HepG2 (cell line): ENCODE data around the gene PGPEP1. TPM values are rescaled to one million over a fixed set of nuclear protein-coding genes. Genes with fewer than 3 reads are reported as not detected.

ENCODE experiments used
- AKAP8 ChIP-seq: sonication (generic); formaldehyde crosslinking; IDR thresholded peaks from 2 replicates; pipeline ENCODE4 v1.5.1; 2020; ENCODE audit warnings: mild to moderate bottlenecking, missing genetic modification reagents
- FOXP1 ChIP-seq, 2 experiments: fragments of 450-650 bp in 1 of 2; IDR thresholded peaks; 2 replicates each; pipeline ENCODE4 v1.6.1; 2017 to 2018; ENCODE audit warnings: antibody characterized with exemption in 1 of 2
- GPBP1L1 ChIP-seq: sonication (generic); formaldehyde crosslinking; IDR thresholded peaks from 2 replicates; pipeline ENCODE4 v1.5.0; 2020; ENCODE audit warnings: mild to moderate bottlenecking, missing genetic modification reagents
- HINFP ChIP-seq: sonication (generic); formaldehyde crosslinking; IDR thresholded peaks from 2 replicates; pipeline ENCODE4 v1.4.0; 2020; ENCODE audit warnings: low read depth, mild to moderate bottlenecking, missing genetic modification reagents
- HMG20B ChIP-seq: conservative IDR thresholded peaks from 2 replicates; pipeline ENCODE4 v1.6.1; 2016; ENCODE audit warnings: missing genetic modification reagents, missing compliant biosample characterization
- NBN ChIP-seq: fragments of 450-650 bp; conservative IDR thresholded peaks from 2 replicates; pipeline ENCODE4 v1.6.1; 2017
- PLRG1 ChIP-seq: fragments of 450-650 bp; conservative IDR thresholded peaks from 2 replicates; pipeline ENCODE4 v1.6.1; 2016
- RBFOX2 ChIP-seq: fragments of 200-400 bp; formaldehyde crosslinking; IDR thresholded peaks from 2 replicates; pipeline ENCODE4 v1.6.1; 2017; ENCODE audit warnings: low read depth, mild to moderate bottlenecking, low read length
- REPIN1 ChIP-seq: sonication (generic); formaldehyde crosslinking; IDR thresholded peaks from 2 replicates; pipeline ENCODE4 v1.8.0; 2022; ENCODE audit warnings: missing genetic modification reagents, low read depth, mild to moderate bottlenecking, borderline replicate concordance
- TRIM24 ChIP-seq: sonication (generic); formaldehyde crosslinking; IDR thresholded peaks from 2 replicates; pipeline ENCODE4 v1.8.0; 2022; ENCODE audit warnings: mild to moderate bottlenecking, missing genetic modification reagents
- ZFP1 ChIP-seq: IDR thresholded peaks from 2 replicates; pipeline ENCODE4 v1.6.1; 2016
- ZNF333 ChIP-seq: sonication (generic); formaldehyde crosslinking; IDR thresholded peaks from 2 replicates; pipeline ENCODE4 v1.4.0; 2020; ENCODE audit warnings: mild to moderate bottlenecking, missing genetic modification reagents, borderline replicate concordance
- ZNF335 ChIP-seq: sonication (generic); formaldehyde crosslinking; IDR thresholded peaks from 2 replicates; pipeline ENCODE4 v1.4.0; 2020; ENCODE audit warnings: missing genetic modification reagents
- ZNF546 ChIP-seq: sonication (generic); formaldehyde crosslinking; conservative IDR thresholded peaks from 2 replicates; pipeline ENCODE4 v1.8.1; 2023; ENCODE audit warnings: mild to moderate bottlenecking, missing genetic modification reagents
- ZNF615 ChIP-seq: sonication (generic); formaldehyde crosslinking; IDR thresholded peaks from 2 replicates; pipeline ENCODE4 v1.5.0; 2020; ENCODE audit warnings: mild to moderate bottlenecking, missing genetic modification reagents, borderline replicate concordance
- ZNF644 ChIP-seq: IDR thresholded peaks from 2 replicates; pipeline ENCODE4 v1.6.1; 2016; ENCODE audit warnings: low read depth
- ZNF709 ChIP-seq: sonication (generic); formaldehyde crosslinking; IDR thresholded peaks from 2 replicates; pipeline ENCODE4 v1.5.0; 2020; ENCODE audit warnings: mild to moderate bottlenecking, missing genetic modification reagents
- ZNF775 ChIP-seq: sonication (generic); formaldehyde crosslinking; IDR thresholded peaks from 2 replicates; pipeline ENCODE4 v1.4.0; 2020; ENCODE audit warnings: missing genetic modification reagents, mild to moderate bottlenecking, moderate library complexity, borderline replicate concordance
- polyA plus RNA-seq, 8 experiments: library from polyadenylated mRNA; depleted of rRNA in 3 of 8; stranded (reverse) in 7 of 8; unstranded in 1 of 8; fragments of >200 nt; fragmentation: Illumina TruSeq in 4 of 8; extraction: Trizol in 4 of 8; gene quantifications; 2 replicates each; pipeline versions ENCODE4 v1.2.1 to v1.2.3, GENCODE V29; 2011 to 2016; ENCODE audit warnings: low read depth in 4 of 8, missing spikeins in 1 of 8, mixed read lengths in 1 of 8; ENCODE audit not compliant: insufficient read depth in 1 of 8
- total RNA-seq, 5 experiments: library from RNA; depleted of rRNA; stranded (reverse); fragments of >200 nt; fragmentation: Illumina TruSeq; extraction: Trizol; gene quantifications; 2 replicates each; pipeline ENCODE4 v1.2.3, GENCODE V29; 2016; ENCODE audit warnings: low read depth in 1 of 5
- TF ChIP-seq, protein P1 (sequence below): sonication (generic); formaldehyde crosslinking; conservative IDR thresholded peaks from 2 replicates; pipeline ENCODE4 v1.4.0; 2020; ENCODE audit warnings: missing genetic modification reagents
- TF ChIP-seq, protein P2 (sequence below): sonication (generic); formaldehyde crosslinking; conservative IDR thresholded peaks from 2 replicates; pipeline ENCODE4 v1.4.0; 2020; ENCODE audit warnings: missing genetic modification reagents
- TF ChIP-seq, protein P3 (sequence below): sonication (generic); formaldehyde crosslinking; IDR thresholded peaks from 2 replicates; pipeline ENCODE4 v1.5.0; 2020; ENCODE audit warnings: mild to moderate bottlenecking, missing genetic modification reagents

PGPEP1 gene
- total and polyA plus RNA-seq, 2 of the 13 experiments (the other 11 are each of a cell fraction or from before 2014, with no cell fraction given) = 53.1 to 56.6 TPM

DNA sequence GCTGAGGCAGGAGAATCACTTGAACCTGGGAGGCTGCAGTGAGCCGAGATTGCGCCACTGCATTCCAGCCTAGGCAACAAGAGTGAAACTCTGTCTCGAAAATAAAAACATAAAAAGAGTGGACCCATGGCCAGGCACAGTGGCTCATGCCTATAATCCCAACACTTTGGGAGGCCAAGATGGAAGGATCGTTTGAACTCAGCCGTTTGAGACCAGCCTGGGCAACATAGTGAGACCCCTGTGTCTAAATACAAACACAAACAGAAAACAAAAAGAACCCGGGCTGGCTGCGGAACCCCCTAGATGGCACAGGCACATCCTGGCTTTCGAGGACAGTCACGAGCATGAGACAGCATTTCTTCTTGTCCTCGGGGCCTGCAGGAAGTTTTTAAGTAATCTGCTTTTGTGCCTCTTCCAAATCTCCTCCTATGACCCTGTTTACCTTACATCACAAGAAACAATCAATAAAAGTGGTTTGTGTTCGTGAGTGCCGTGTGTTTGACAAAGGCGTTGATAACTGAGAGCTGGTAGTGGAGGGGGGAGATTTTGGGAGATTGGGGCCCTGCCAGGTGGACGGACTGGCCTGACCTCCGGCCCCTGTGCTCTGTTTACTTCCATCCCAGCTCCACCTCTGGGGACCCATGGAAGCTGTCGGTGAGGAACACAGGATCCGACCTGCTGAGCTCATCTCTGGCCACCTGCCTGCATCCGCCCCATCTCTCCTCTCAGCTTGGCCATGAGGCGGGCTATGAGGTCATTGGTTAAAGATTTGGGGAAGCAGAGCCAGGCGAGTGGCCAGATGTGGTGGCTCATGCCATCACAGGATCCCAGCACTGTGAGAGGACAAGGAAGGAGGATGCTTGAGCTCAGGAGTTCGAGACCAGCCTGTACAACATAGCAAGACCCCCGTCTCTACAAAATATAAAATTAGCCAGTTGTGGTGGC lies 39.7 kb downstream of the PGPEP1 start (continued):
- TF ChIP-seq TRIM24 (CRISPR knock-in tag) (peak; percentile 57; the same call in 1 of the 2 replicates), ZNF775 (CRISPR knock-in tag) (peak; percentile 92; the same call in 1 of the 2 replicates), RBFOX2 (peak; percentile 21; the same call in 1 of the 2 replicates), HINFP (CRISPR knock-in tag) (peak; percentile 62), ZNF644 (CRISPR knock-in tag) (no peak), FOXP1 (IDR thresholded peaks at IDR 0.05) (peak; percentile 99), FOXP1 (CRISPR knock-in tag; IDR thresholded peaks at IDR 0.05) (peak; percentile 100), ZNF333 (CRISPR knock-in tag) (no peak), REPIN1 (CRISPR knock-in tag) (peak; percentile 75; the same call in 1 of the 2 replicates), ZNF615 (CRISPR knock-in tag) (no peak), AKAP8 (0 out of 2 replicates have a peak, but pooled peaks have one; percentile 75), GPBP1L1 (CRISPR knock-in tag) (no peak), ZNF335 (CRISPR knock-in tag) (peak; percentile 86; the same call in 1 of the 2 replicates), HMG20B (CRISPR knock-in tag) (peak; percentile 85), NBN (no peak), ZNF709 (0 out of 2 replicates have a peak, but pooled peaks have one; percentile 18), PLRG1 (no peak), ZNF546 (CRISPR knock-in tag) (0 out of 2 replicates have a peak, but pooled peaks have one; percentile 75), ZFP1 (CRISPR knock-in tag) (peak; percentile 86)
- TF ChIP-seq, protein P1, sequence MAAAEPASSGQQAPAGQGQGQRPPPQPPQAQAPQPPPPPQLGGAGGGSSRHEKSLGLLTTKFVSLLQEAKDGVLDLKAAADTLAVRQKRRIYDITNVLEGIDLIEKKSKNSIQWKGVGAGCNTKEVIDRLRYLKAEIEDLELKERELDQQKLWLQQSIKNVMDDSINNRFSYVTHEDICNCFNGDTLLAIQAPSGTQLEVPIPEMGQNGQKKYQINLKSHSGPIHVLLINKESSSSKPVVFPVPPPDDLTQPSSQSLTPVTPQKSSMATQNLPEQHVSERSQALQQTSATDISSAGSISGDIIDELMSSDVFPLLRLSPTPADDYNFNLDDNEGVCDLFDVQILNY = no peak
- TF ChIP-seq, protein P2, sequence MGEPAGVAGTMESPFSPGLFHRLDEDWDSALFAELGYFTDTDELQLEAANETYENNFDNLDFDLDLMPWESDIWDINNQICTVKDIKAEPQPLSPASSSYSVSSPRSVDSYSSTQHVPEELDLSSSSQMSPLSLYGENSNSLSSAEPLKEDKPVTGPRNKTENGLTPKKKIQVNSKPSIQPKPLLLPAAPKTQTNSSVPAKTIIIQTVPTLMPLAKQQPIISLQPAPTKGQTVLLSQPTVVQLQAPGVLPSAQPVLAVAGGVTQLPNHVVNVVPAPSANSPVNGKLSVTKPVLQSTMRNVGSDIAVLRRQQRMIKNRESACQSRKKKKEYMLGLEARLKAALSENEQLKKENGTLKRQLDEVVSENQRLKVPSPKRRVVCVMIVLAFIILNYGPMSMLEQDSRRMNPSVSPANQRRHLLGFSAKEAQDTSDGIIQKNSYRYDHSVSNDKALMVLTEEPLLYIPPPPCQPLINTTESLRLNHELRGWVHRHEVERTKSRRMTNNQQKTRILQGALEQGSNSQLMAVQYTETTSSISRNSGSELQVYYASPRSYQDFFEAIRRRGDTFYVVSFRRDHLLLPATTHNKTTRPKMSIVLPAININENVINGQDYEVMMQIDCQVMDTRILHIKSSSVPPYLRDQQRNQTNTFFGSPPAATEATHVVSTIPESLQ (CRISPR knock-in tag) = no peak
- TF ChIP-seq, protein P3, sequence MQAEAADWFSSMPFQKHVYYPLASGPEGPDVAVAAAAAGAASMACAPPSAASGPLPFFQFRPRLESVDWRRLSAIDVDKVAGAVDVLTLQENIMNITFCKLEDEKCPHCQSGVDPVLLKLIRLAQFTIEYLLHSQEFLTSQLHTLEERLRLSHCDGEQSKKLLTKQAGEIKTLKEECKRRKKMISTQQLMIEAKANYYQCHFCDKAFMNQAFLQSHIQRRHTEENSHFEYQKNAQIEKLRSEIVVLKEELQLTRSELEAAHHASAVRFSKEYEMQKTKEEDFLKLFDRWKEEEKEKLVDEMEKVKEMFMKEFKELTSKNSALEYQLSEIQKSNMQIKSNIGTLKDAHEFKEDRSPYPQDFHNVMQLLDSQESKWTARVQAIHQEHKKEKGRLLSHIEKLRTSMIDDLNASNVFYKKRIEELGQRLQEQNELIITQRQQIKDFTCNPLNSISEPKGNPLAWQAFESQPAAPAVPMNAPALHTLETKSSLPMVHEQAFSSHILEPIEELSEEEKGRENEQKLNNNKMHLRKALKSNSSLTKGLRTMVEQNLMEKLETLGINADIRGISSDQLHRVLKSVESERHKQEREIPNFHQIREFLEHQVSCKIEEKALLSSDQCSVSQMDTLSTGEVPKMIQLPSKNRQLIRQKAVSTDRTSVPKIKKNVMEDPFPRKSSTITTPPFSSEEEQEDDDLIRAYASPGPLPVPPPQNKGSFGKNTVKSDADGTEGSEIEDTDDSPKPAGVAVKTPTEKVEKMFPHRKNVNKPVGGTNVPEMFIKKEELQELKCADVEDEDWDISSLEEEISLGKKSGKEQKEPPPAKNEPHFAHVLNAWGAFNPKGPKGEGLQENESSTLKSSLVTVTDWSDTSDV = no peak
